Left lung (tissue), 14 donors: ENCODE data around the gene TPCN1. TPM values are rescaled to one million over a fixed set of nuclear protein-coding genes. Genes with fewer than 3 reads are reported as not detected.
A peak's percentile ranks its signal among the peaks of the same experiment; 100 is the strongest.

Experiments
- ATAC-seq: fragments of 200-7000 bp; cut with Tn5 transposase; one replicate; pipeline ENCODE4 v1.9.1; 2020; ENCODE audit warnings: moderate library complexity
- DNase-seq, 4 donors: peaks; one replicate each; pipeline ENCODE4 v3.0.0-alpha.2; 2013 to 2020
- H3K27ac ChIP-seq, 2 donors: fragments of 200-600 bp; sonication (generic) in 1 of 2; one replicate each; pipeline versions ENCODE4 v1.5.0 to v1.8.0; 2020 to 2021
- H3K27me3 ChIP-seq, 2 donors: fragments of 200-600 bp; sonication (generic) in 1 of 2; one replicate each; pipeline versions ENCODE4 v1.5.0 to v1.8.0; 2020 to 2021
- H3K36me3 ChIP-seq, 2 donors: fragments of 200-600 bp; sonication (generic) in 1 of 2; one replicate each; pipeline versions ENCODE4 v1.5.0 to v1.8.0; 2020 to 2021
- H3K4me1 ChIP-seq, 2 donors: fragments of 200-600 bp; one replicate each; pipeline ENCODE4 v1.8.0; 2021
- H3K4me3 ChIP-seq, 2 donors: fragments of 200-600 bp; sonication (generic) in 1 of 2; one replicate each; pipeline versions ENCODE4 v1.5.0 to v1.8.0; 2020 to 2021; ENCODE audit warnings: mild to moderate bottlenecking in 1 of 2
- H3K9me3 ChIP-seq, 2 donors: fragments of 200-600 bp; sonication (generic) in 1 of 2; one replicate each; pipeline versions ENCODE4 v1.5.0 to v1.8.0; 2020 to 2021
- intact Hi-C, 2 donors: fragments of 100-400 bp; cut with DNase I; formaldehyde crosslinking; loops; one replicate each; pipeline versions ENCODE4 v1.11.2 to v1.14.2; 2022
- long read RNA-seq, 12 donors: library from polyadenylated mRNA in 2 of 12; unstranded in 2 of 12; transcript quantifications; one replicate each; pipeline ENCODE4 v2.0.0 and lab custom pipeline, GENCODE V29; 2019 to 2026
- polyA plus RNA-seq, 6 donors: library from polyadenylated mRNA; unstranded; fragments of 120-200 nt; gene quantifications; one replicate each; pipeline ENCODE4 v1.2.1, GENCODE V29; 2013; ENCODE audit not compliant: insufficient read length in 6 of 6
- total RNA-seq, 2 donors: library from RNA; stranded (reverse); fragmentation: NEBNext Ultra II Directional; extraction: Animal tissue kit (Norgen Biotek cat#: 25700); gene quantifications; one replicate each; pipeline ENCODE4 v1.2.1, GENCODE V29; 2021
- TF ChIP-seq, protein P1 (sequence below), 2 donors: fragments of 200-600 bp; sonication (generic) in 1 of 2; IDR thresholded peaks; one replicate each; pipeline versions ENCODE4 v1.5.0 to v1.8.0; 2021; ENCODE audit warnings: antibody characterized with exemption in 2 of 2
- donor health status: DM: no; HTN: yes; CAD: no.
- donor health status: DM: no; HTN: no; CAD: no.

The TPCN1 gene
- total RNA-seq (10 to 100 TPM; 39.6 to 54.1 TPM), polyA plus RNA-seq (10 to 100 TPM; 24.7 to 41.5 (median 34.3) TPM)
- long read RNA-seq, donor 1, result 0 reads
- long read RNA-seq, donor 2, partial matches to known transcripts, result 0 of 4 reads
- long read RNA-seq, donor 2, other reads (novel, unspliced or antisense), result 0 of 4 reads
- long read RNA-seq, donor 3, result 0 reads
- long read RNA-seq, donor 4, partial matches to known transcripts, result 1 of 4 reads
- long read RNA-seq, donor 4, other reads (novel, unspliced or antisense), result 3 of 4 reads
- long read RNA-seq, donor 5, full-length matches to known transcripts, result 3 of 3 reads
- long read RNA-seq, donor 5, partial matches to known transcripts, result 0 of 3 reads
- long read RNA-seq, donor 5, other reads (novel, unspliced or antisense), result 0 of 3 reads
- long read RNA-seq, donor 6, partial matches to known transcripts, result 0 of 1 reads
- long read RNA-seq, donor 6, other reads (novel, unspliced or antisense), result 0 of 1 reads
- long read RNA-seq, donor 7, full-length matches to known transcripts, result 1 of 1 reads
- long read RNA-seq, donor 7, partial matches to known transcripts, result 0 of 1 reads
- long read RNA-seq, donor 7, other reads (novel, unspliced or antisense), result 0 of 1 reads
- long read RNA-seq, donor 8, result 0 reads
- long read RNA-seq, donor 9, result 0 reads
- long read RNA-seq, donor 10, full-length matches to known transcripts, result 1 of 1 reads
- long read RNA-seq, donor 10, partial matches to known transcripts, result 0 of 1 reads
- long read RNA-seq, donor 10, other reads (novel, unspliced or antisense), result 0 of 1 reads
- long read RNA-seq, donor 11, result 0 reads
- long read RNA-seq, donor 12, full-length matches to known transcripts, result 2 of 2 reads
- long read RNA-seq, donor 12, partial matches to known transcripts, result 0 of 2 reads
- long read RNA-seq, donor 12, other reads (novel, unspliced or antisense), result 0 of 2 reads

DNA sequence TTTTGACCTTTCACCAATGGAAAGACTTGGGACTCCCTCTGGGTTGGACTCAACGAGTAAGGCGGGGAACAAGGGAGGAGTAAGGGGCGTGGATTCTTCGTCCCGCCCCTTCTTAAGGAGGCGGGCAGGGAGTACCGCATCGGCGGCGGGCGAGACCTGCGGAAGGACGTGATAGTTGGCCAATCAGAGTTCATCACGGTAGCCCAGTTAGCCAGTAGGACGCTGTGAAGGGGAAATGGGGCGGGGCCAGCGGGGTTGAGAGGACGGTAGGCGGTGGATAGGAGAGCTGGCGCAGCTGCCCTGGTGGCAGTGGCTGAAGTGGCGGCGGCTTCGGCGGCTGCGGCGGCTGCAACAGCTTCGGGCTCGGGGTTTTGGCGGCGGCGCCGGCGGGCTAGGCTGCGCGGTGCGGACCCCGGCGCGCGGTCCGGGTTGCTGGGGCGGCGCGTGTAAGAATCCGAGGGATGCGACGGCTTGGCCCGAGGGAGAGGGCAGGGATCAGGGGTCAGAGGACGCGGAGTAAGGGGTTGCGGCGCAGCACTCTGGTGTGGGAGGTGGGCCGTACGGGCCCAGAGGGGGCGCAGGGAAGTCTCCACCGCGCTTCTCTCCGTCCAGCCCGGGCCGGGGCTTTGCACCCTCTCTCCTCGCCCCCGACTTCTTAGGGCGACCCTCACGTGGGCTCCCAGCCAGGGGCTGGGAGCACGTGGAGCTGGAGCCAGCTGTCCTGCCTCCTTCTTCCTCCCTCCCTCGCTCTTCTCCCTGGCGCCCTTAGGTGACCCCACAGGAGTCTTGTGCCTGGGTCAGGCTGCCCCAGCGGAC, at the start of gene TPCN1:
Gene TPCN1, plus strand, starts transcription at position 284 of the 816 bp plus-strand sequence. CDS start 5,389 bp downstream, outside the sequence.
- peak within 1 kb of the TSS; percentile 67 to 88 for H3K4me3 ChIP-seq
- intact Hi-C loops, result no loop called here
- no peaks in the 10 kb centered on the region for H3K36me3 ChIP-seq
- peaks cover 17 to 57% of the 10 kb centered on the region in 2 donors for H3K4me1 ChIP-seq
- H3K27me3 ChIP-seq, result no peaks in the 10 kb centered on the region
- peak; percentile 97 to 100 (median 100) for DNase-seq
- H3K27ac ChIP-seq, result peak within 1 kb of the TSS; percentile 87 to 93
- TF ChIP-seq, protein P1, sequence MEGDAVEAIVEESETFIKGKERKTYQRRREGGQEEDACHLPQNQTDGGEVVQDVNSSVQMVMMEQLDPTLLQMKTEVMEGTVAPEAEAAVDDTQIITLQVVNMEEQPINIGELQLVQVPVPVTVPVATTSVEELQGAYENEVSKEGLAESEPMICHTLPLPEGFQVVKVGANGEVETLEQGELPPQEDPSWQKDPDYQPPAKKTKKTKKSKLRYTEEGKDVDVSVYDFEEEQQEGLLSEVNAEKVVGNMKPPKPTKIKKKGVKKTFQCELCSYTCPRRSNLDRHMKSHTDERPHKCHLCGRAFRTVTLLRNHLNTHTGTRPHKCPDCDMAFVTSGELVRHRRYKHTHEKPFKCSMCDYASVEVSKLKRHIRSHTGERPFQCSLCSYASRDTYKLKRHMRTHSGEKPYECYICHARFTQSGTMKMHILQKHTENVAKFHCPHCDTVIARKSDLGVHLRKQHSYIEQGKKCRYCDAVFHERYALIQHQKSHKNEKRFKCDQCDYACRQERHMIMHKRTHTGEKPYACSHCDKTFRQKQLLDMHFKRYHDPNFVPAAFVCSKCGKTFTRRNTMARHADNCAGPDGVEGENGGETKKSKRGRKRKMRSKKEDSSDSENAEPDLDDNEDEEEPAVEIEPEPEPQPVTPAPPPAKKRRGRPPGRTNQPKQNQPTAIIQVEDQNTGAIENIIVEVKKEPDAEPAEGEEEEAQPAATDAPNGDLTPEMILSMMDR (IDR thresholded peaks at IDR 0.05), result no peak
- no peaks in the 10 kb centered on the region for H3K9me3 ChIP-seq
- ATAC-seq, result peak; percentile 96

DNA sequence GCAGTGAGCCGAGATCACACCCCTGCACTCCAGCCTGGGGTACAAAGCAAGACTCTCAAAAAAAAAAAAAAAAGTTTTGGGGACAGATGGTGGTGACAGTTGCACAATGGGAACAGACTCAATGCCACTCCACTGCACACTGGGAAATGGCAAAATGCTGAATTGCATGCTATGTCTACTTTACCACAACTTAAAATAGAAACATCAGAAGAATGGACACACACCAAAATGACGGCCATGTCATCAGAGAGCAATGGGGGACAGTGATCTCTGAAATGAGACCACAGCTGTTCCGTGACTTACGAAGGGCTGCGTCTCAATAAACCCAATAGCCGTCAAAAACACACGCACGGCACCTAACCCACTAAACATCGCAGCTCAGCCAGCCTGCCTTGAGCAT, 49.7 kb upstream of the TPCN1 start:
- H3K4me3 ChIP-seq, result no peak overlapping the region
- ATAC-seq (no peak), DNase-seq (no peak)
- no peak overlapping the region for H3K27ac ChIP-seq
- intact Hi-C loops, result loop anchor here in 1 of 2 donors (5.0 kb wide), 1 partner anchor 124 kb away; no protein-coding TSS in a partner anchor
- peaks cover 0 to 98% of the 10 kb centered on the region in 2 donors for H3K36me3 ChIP-seq
- H3K9me3 ChIP-seq, result no peaks in the 10 kb centered on the region
- no peaks in the 10 kb centered on the region for H3K4me1 ChIP-seq
- TF ChIP-seq, protein P1 (IDR thresholded peaks at IDR 0.05), result no peak
- no peaks in the 10 kb centered on the region for H3K27me3 ChIP-seq

GRCh38 chr12:113172185-113172584, 49.1 kb upstream of the TPCN1 start:
- H3K9me3 ChIP-seq, result no peaks in the 10 kb centered on the region
- no peak overlapping the region for H3K27ac ChIP-seq
- no peaks in the 10 kb centered on the region for H3K4me1 ChIP-seq
- TF ChIP-seq, protein P1 (IDR thresholded peaks at IDR 0.05), result no peak
- peaks cover 0 to 98% of the 10 kb centered on the region in 2 donors for H3K36me3 ChIP-seq
- intact Hi-C loops, result loop anchor here in 1 of 2 donors (5.0 kb wide), 1 partner anchor 125 kb away; no protein-coding TSS in a partner anchor
- no peak overlapping the region for H3K4me3 ChIP-seq
- ATAC-seq, result no peak
- H3K27me3 ChIP-seq, result no peaks in the 10 kb centered on the region
- no peak for DNase-seq

- TF ChIP-seq, protein P1 (IDR thresholded peaks at IDR 0.05), result no peak
- no peak for DNase-seq
- H3K9me3 ChIP-seq, result peaks cover 0 to 4% of the 10 kb centered on the region in 2 donors
- no peak overlapping the region for H3K4me3 ChIP-seq
- ATAC-seq, result no peak
- H3K36me3 ChIP-seq, result peaks cover 0 to 98% of the 10 kb centered on the region in 2 donors
- intact Hi-C loops, result loop anchor here in 1 of 2 donors (5.0 kb wide), 1 partner anchor 126 kb away; no protein-coding TSS in a partner anchor
- H3K27me3 ChIP-seq, result no peaks in the 10 kb centered on the region
- no peak overlapping the region for H3K27ac ChIP-seq
- no peaks in the 10 kb centered on the region for H3K4me1 ChIP-seq
Measured at GRCh38 chr12:113173081-113173698, 48.1 kb upstream of the TPCN1 start.
